ENCODE results near the gene ADAM19.

ADAM19 gene

GRCh38 chr5:157566902-157567489, 8.6 kb downstream of the ADAM19 start:
- TF ChIP-seq, protein P1, sequence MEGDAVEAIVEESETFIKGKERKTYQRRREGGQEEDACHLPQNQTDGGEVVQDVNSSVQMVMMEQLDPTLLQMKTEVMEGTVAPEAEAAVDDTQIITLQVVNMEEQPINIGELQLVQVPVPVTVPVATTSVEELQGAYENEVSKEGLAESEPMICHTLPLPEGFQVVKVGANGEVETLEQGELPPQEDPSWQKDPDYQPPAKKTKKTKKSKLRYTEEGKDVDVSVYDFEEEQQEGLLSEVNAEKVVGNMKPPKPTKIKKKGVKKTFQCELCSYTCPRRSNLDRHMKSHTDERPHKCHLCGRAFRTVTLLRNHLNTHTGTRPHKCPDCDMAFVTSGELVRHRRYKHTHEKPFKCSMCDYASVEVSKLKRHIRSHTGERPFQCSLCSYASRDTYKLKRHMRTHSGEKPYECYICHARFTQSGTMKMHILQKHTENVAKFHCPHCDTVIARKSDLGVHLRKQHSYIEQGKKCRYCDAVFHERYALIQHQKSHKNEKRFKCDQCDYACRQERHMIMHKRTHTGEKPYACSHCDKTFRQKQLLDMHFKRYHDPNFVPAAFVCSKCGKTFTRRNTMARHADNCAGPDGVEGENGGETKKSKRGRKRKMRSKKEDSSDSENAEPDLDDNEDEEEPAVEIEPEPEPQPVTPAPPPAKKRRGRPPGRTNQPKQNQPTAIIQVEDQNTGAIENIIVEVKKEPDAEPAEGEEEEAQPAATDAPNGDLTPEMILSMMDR (IDR thresholded peaks at IDR 0.05; ENCODE audit: extremely low read depth, insufficient read depth, missing control alignments) = no peak
- no peak for DNase-seq (ENCODE audit: low spot score)
- in situ Hi-C loops (cut with MboI; ENCODE audit: low pct_unique_long_range_greater_than_20kb, low sequenced_read_pairs, unreplicated experiment) = no loop called here

- DNase-seq (ENCODE audit: low spot score) = no peak
- in situ Hi-C loops (cut with MboI; ENCODE audit: low pct_unique_long_range_greater_than_20kb, low sequenced_read_pairs, unreplicated experiment) = no loop called here
- TF ChIP-seq, protein P1 (IDR thresholded peaks at IDR 0.05; ENCODE audit: extremely low read depth, insufficient read depth, missing control alignments) = peak; percentile 44
Observed at GRCh38 chr5:157563929-157564716, 11.5 kb downstream of the ADAM19 start.

DNA sequence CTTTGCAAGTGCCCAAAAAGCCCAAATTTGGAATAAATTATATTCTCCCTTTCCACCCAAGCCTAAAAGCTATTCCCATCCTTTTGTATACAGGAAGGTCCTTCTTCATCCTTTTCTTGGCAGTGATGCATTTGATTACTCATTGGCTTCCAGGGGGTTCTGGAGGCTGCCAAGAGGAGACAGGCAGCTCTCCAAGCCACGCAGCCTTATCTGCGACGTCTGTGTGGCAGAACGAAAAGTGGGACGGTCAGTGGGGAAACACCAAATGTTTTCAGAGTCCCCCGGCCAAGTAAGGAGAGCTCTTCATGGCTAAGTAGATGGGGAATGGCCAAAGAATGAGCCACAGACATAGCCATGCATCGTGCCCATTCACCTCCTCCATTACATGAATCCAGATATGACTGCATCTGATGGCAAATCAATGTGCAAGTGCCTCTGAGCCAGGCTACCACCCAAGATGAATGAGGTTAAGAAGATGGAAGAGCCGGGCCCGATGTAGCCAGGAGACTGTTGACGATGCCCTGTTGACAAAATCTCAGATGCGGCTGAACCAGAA, 12.1 kb downstream of the ADAM19 start:
- in situ Hi-C loops (cut with MboI; ENCODE audit: low pct_unique_long_range_greater_than_20kb, low sequenced_read_pairs, unreplicated experiment) = no loop called here
- DNase-seq (ENCODE audit: low spot score) = no peak
- TF ChIP-seq, protein P1 (IDR thresholded peaks at IDR 0.05; ENCODE audit: extremely low read depth, insufficient read depth, missing control alignments) = no peak

- no peak for DNase-seq (ENCODE audit: low spot score)
- TF ChIP-seq, protein P1 (IDR thresholded peaks at IDR 0.05; ENCODE audit: extremely low read depth, insufficient read depth, missing control alignments) = no peak
- in situ Hi-C loops (cut with MboI; ENCODE audit: low pct_unique_long_range_greater_than_20kb, low sequenced_read_pairs, unreplicated experiment) = no loop called here
Observed at GRCh38 chr5:157562111-157562581, 13.4 kb downstream of the ADAM19 start.

- no peak for DNase-seq (ENCODE audit: low spot score)
- TF ChIP-seq, protein P1 (IDR thresholded peaks at IDR 0.05; ENCODE audit: extremely low read depth, insufficient read depth, missing control alignments) = no peak
- in situ Hi-C loops (cut with MboI; ENCODE audit: low pct_unique_long_range_greater_than_20kb, low sequenced_read_pairs, unreplicated experiment) = no loop called here
Observed at GRCh38 chr5:157561110-157561509, 14.5 kb downstream of the ADAM19 start.

DNA sequence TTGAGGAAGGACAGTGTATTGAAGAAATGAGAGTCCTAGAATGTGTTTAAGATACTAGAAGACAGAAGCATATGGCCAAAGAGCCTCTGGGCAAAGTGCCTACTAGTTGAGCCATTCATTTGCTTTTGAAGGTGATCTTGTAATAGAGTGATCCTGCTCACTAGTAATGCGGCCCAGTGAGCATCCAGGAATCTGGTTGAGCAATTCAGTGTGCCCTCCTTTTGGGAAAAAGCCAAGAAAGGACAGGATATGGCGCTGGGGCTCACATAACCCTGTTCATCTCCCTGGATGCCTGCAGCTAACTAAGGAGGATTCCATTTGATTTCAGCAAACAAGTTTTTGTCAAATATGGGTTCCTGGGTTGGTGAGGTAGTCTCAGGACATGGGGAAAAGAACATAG, 16.3 kb downstream of the ADAM19 start:
- TF ChIP-seq, protein P1 (IDR thresholded peaks at IDR 0.05; ENCODE audit: extremely low read depth, insufficient read depth, missing control alignments) = no peak
- DNase-seq (ENCODE audit: low spot score) = no peak
- in situ Hi-C loops (cut with MboI; ENCODE audit: low pct_unique_long_range_greater_than_20kb, low sequenced_read_pairs, unreplicated experiment) = no loop called here

Measured in GM13977 (cell line).